ENCODE data around the gene CAPZA2.
A peak's percentile ranks its signal among the peaks of the same experiment; 100 is the strongest.

Gene CAPZA2

DNA sequence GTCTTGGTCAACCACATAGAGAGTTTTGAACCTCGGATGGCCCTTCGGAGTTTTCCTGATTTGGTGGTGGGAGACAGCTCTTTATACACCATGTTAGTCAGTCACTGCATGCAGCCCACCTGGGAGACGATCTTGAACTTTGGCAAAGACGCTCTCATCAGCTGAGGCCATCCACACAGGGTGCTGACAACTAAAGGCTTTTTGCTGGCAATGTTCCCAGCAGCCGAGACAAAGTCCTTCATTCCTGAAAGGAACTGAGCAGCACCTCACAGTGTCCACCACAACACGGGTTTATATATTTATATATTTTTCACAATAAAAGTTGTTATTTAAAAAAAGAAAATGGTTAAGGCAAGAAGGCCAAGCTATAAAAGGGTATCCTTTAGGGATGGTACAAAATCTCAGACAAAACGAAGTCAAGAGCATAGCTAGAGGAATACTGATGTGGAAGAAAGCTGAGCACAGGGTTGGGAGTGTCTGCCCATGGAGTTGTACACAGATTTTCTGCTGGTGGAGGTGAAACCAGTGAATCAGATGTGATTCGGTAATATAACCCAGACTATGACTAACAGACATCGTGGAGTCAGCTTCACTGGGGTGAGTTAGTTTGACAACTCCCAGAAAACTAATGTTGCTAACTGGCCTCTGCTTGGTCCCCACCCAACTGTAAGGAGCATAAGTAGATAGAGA is 27.4 kb upstream of the CAPZA2 start:
- DNase-seq (ENCODE audit: low read depth): no peak
- H3K9me3 ChIP-seq (ENCODE audit: control insufficient read depth, low read length): no peaks in the 10 kb centered on the region
- H3K4me3 ChIP-seq (ENCODE audit: low read length): no peak overlapping the region
- no peaks in the 10 kb centered on the region for H3K4me1 ChIP-seq (ENCODE audit: control insufficient read depth, insufficient read depth, low read length)
- H3K36me3 ChIP-seq (ENCODE audit: control insufficient read depth, insufficient read depth, low read length, severe bottlenecking): no peaks in the 10 kb centered on the region
- no peak overlapping the region for H3K9ac ChIP-seq (ENCODE audit: low read length)
- no peaks in the 10 kb centered on the region for H3K27me3 ChIP-seq (replicated peaks; ENCODE audit: control insufficient read depth, insufficient read depth, low read length)

DNA sequence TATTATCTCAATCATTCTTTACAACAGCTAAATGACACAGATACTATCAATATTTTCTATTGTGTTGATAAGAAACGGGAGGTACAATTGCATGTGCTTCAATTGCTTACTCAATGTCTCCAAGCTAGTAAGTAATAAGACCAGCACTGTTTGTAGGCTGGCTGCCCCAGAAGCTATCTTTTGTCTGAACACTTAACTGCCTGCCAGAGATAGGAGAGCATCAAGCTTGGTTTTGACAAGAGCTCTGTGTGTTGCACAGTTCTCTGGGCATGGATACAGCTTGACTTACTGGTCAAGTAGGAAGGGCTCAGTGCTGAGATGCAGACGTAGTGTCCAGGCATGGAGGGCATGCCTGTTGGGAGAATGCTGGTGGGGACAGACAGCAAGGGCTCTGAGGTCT is 26.3 kb upstream of the CAPZA2 start:
- Histone ChIP-seq H3K36me3 (ENCODE audit: control insufficient read depth, insufficient read depth, low read length, severe bottlenecking) (no peaks in the 10 kb centered on the region), H3K9ac (ENCODE audit: low read length) (no peak overlapping the region), H3K4me3 (ENCODE audit: low read length) (no peak overlapping the region), H3K27me3 (replicated peaks; ENCODE audit: control insufficient read depth, insufficient read depth, low read length) (no peaks in the 10 kb centered on the region), H3K4me1 (ENCODE audit: control insufficient read depth, insufficient read depth, low read length) (no peaks in the 10 kb centered on the region), H3K9me3 (ENCODE audit: control insufficient read depth, low read length) (no peaks in the 10 kb centered on the region)
- no peak for DNase-seq (ENCODE audit: low read depth)

DNA sequence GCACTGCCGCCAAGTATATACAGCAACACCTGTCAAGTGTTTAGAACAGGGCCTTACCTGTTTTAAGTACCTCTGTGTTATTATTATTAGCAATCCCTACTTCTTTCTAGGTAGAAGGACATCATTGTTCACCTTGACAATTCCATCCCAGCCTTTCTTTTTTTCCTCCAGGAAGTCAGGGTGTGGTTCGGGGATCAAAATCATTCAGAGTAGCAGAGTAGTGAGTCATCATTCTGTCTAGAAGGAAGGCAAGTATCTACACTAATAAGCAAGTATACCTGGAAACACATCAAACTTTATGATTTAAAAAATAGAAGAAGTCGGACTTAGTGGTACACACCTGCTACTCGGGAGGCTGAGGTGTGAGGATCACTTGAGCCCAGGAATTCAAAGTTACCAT is 25.5 kb upstream of the CAPZA2 start:
- Histone ChIP-seq H3K4me1 (ENCODE audit: control insufficient read depth, insufficient read depth, low read length) (no peaks in the 10 kb centered on the region), H3K27me3 (replicated peaks; ENCODE audit: control insufficient read depth, insufficient read depth, low read length) (no peaks in the 10 kb centered on the region), H3K9me3 (ENCODE audit: control insufficient read depth, low read length) (no peaks in the 10 kb centered on the region), H3K9ac (ENCODE audit: low read length) (no peak overlapping the region), H3K36me3 (ENCODE audit: control insufficient read depth, insufficient read depth, low read length, severe bottlenecking) (no peaks in the 10 kb centered on the region), H3K4me3 (ENCODE audit: low read length) (no peak overlapping the region)
- DNase-seq (ENCODE audit: low read depth): no peak

DNA sequence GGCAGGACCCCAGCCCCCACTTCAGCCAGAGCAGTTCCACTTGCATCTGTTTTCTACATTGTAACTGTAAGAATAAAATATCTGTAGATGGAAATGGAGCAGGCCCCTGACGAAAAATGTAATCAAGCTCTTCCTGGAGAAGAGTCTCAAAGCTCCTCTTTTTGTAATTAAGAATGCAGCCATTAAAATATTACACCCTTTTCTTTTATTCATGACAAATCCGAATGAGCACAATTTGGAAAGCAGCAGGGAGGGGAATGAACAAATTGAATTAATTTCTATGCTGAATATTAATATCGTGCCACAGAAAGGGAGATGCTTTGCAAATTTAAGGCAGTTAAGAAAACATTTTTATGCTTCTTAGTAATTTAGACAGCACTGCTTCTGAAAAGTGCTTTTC is 24.8 kb upstream of the CAPZA2 start:
- Histone ChIP-seq H3K27me3 (replicated peaks; ENCODE audit: control insufficient read depth, insufficient read depth, low read length) (no peaks in the 10 kb centered on the region), H3K4me3 (ENCODE audit: low read length) (no peak overlapping the region), H3K9ac (ENCODE audit: low read length) (no peak overlapping the region), H3K9me3 (ENCODE audit: control insufficient read depth, low read length) (no peaks in the 10 kb centered on the region), H3K36me3 (ENCODE audit: control insufficient read depth, insufficient read depth, low read length, severe bottlenecking) (no peaks in the 10 kb centered on the region), H3K4me1 (ENCODE audit: control insufficient read depth, insufficient read depth, low read length) (no peaks in the 10 kb centered on the region)
- no peak for DNase-seq (ENCODE audit: low read depth)

DNA sequence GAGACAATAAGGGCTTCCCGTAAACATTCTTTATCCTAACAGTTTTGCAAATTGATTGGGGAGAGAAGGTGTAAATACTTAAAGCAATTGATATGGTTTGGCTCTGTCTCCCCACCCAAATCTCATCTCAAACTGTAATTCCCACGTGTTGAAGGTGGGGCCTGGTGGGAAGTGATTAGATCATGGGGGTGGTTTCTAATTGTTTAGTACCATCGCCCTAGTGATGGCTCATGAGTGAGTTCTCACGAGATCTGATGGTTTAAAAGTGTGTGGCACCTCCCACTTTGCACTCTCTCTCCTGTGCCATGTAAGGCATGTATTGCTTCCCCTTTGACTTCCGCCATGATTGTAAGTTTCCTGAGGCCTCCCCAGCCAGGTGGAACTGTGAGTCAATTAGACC is 22.1 kb upstream of the CAPZA2 start:
- H3K4me1 ChIP-seq (ENCODE audit: control insufficient read depth, insufficient read depth, low read length): no peaks in the 10 kb centered on the region
- H3K4me3 ChIP-seq (ENCODE audit: low read length): no peak overlapping the region
- H3K9me3 ChIP-seq (ENCODE audit: control insufficient read depth, low read length): no peaks in the 10 kb centered on the region
- H3K36me3 ChIP-seq (ENCODE audit: control insufficient read depth, insufficient read depth, low read length, severe bottlenecking): no peaks in the 10 kb centered on the region
- DNase-seq (ENCODE audit: low read depth): no peak
- no peak overlapping the region for H3K9ac ChIP-seq (ENCODE audit: low read length)
- no peaks in the 10 kb centered on the region for H3K27me3 ChIP-seq (replicated peaks; ENCODE audit: control insufficient read depth, insufficient read depth, low read length)

DNA sequence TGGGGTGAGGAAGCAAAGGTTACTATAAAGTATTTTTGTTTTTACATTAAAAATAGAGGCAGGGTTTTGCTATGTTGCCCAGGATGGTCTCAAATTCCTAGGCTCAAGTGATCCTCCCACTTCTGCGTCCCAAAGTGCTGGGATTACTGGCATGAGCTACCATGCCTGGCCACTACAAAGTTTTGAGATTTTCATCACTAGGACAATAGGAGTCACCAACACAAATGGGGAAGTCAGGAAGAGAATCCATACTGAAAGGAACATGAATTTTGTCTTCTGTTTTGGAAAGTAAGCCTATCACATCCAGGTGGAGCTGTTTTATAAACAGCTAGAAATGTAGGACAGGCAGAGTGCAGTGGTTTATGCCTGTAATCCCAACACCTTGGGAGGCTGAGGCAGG is 20.0 kb upstream of the CAPZA2 start:
- no peaks in the 10 kb centered on the region for H3K9me3 ChIP-seq (ENCODE audit: control insufficient read depth, low read length)
- no peak overlapping the region for H3K4me3 ChIP-seq (ENCODE audit: low read length)
- no peak overlapping the region for H3K9ac ChIP-seq (ENCODE audit: low read length)
- DNase-seq (ENCODE audit: low read depth): no peak
- H3K27me3 ChIP-seq (replicated peaks; ENCODE audit: control insufficient read depth, insufficient read depth, low read length): no peaks in the 10 kb centered on the region
- H3K36me3 ChIP-seq (ENCODE audit: control insufficient read depth, insufficient read depth, low read length, severe bottlenecking): no peaks in the 10 kb centered on the region
- no peaks in the 10 kb centered on the region for H3K4me1 ChIP-seq (ENCODE audit: control insufficient read depth, insufficient read depth, low read length)

DNA sequence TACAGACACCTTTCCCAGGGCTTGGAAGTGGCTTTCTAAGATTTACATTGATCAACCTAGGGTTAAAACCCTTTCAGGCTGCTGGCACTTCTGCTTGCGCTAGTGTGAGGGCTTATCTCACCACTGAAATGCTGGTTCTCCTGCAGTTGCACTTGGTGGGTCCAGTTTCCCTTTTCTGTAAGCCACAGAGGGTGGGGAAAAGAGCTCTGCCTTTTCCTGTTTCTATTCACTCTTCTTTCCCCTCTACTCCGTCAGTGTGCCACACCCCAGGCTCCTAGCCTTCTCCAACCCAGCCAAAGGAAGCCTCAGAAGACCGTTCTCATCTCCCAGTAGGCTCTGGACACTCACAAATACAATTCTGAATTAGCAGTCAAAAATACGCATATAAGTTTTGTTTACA is 19.0 kb upstream of the CAPZA2 start:
- no peak overlapping the region for H3K9ac ChIP-seq (ENCODE audit: low read length)
- H3K36me3 ChIP-seq (ENCODE audit: control insufficient read depth, insufficient read depth, low read length, severe bottlenecking): no peaks in the 10 kb centered on the region
- H3K9me3 ChIP-seq (ENCODE audit: control insufficient read depth, low read length): no peaks in the 10 kb centered on the region
- DNase-seq (ENCODE audit: low read depth): no peak
- no peak overlapping the region for H3K4me3 ChIP-seq (ENCODE audit: low read length)
- no peaks in the 10 kb centered on the region for H3K4me1 ChIP-seq (ENCODE audit: control insufficient read depth, insufficient read depth, low read length)
- H3K27me3 ChIP-seq (replicated peaks; ENCODE audit: control insufficient read depth, insufficient read depth, low read length): no peaks in the 10 kb centered on the region

DNA sequence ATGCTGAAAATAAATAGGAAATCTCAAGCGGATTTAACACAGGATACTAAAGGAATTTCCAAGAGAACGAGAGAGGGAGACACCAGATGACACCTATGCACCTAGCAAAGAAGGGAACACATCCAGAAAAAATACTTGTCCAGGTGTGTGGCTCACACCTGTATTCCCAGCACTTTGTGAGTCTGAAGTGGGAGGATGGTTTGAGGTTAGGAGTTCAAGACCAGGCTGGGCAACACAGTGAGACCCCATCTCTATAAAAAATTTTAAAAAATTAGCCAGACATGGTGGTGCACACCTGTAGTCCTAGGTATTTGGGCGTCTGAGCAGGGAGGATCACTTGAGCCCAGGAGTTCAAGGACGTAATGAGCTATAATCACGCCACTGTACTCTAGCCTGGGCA is 11.2 kb upstream of the CAPZA2 start:
- H3K27me3 ChIP-seq (replicated peaks; ENCODE audit: control insufficient read depth, insufficient read depth, low read length): no peaks in the 10 kb centered on the region
- H3K9me3 ChIP-seq (ENCODE audit: control insufficient read depth, low read length): no peaks in the 10 kb centered on the region
- no peaks in the 10 kb centered on the region for H3K4me1 ChIP-seq (ENCODE audit: control insufficient read depth, insufficient read depth, low read length)
- H3K9ac ChIP-seq (ENCODE audit: low read length): no peak overlapping the region
- no peak overlapping the region for H3K4me3 ChIP-seq (ENCODE audit: low read length)
- no peak for DNase-seq (ENCODE audit: low read depth)
- H3K36me3 ChIP-seq (ENCODE audit: control insufficient read depth, insufficient read depth, low read length, severe bottlenecking): no peaks in the 10 kb centered on the region

DNA sequence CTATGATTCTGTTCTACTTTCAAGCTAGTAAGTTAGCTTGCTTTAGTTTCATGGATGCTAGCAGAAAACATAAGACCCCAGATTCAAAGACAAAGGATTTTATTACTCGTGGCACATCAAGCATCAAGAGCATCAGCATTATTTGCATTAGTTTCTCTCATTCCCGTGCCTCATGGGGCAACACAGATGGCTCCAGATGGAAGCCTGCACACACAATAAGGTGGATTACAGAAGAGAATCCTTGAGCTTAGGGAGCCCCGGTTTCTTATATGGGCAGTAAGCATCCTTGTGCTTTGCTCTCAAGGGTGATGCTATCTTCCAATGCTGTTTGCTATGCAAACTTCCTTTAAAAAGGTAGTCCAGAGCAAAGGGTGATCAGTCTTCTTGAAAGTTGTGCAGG is 10.7 kb upstream of the CAPZA2 start:
- no peaks in the 10 kb centered on the region for H3K27me3 ChIP-seq (replicated peaks; ENCODE audit: control insufficient read depth, insufficient read depth, low read length)
- DNase-seq (ENCODE audit: low read depth): no peak
- no peaks in the 10 kb centered on the region for H3K36me3 ChIP-seq (ENCODE audit: control insufficient read depth, insufficient read depth, low read length, severe bottlenecking)
- no peak overlapping the region for H3K4me3 ChIP-seq (ENCODE audit: low read length)
- no peak overlapping the region for H3K9ac ChIP-seq (ENCODE audit: low read length)
- H3K9me3 ChIP-seq (ENCODE audit: control insufficient read depth, low read length): no peaks in the 10 kb centered on the region
- H3K4me1 ChIP-seq (ENCODE audit: control insufficient read depth, insufficient read depth, low read length): no peaks in the 10 kb centered on the region

DNA sequence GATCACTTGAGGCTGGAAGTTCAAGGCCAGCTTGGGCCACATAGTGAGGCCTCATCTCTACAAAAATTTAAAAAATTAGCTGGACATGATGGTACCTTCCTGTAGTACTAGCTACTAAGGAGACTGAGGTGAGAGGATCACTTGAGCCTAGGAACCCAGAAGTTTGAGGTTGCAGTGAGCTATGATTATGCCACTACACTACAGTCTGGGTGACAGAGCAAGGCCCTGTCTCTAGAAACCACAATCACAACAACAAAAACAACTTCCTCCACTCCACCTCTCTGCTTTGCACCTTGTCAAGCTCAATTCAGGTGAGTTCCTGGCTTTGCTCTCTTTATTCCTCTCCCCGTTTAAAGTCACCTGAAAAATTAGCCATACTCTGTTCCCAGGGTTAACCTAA is 8.3 kb upstream of the CAPZA2 start:
- Histone ChIP-seq H3K4me1 (ENCODE audit: control insufficient read depth, insufficient read depth, low read length) (peaks cover 2% of the 10 kb centered on the region), H3K36me3 (ENCODE audit: control insufficient read depth, insufficient read depth, low read length, severe bottlenecking) (no peaks in the 10 kb centered on the region), H3K27me3 (replicated peaks; ENCODE audit: control insufficient read depth, insufficient read depth, low read length) (no peaks in the 10 kb centered on the region), H3K4me3 (ENCODE audit: low read length) (no peak overlapping the region), H3K9ac (ENCODE audit: low read length) (no peak overlapping the region), H3K9me3 (ENCODE audit: control insufficient read depth, low read length) (no peaks in the 10 kb centered on the region)
- DNase-seq (ENCODE audit: low read depth): no peak

DNA sequence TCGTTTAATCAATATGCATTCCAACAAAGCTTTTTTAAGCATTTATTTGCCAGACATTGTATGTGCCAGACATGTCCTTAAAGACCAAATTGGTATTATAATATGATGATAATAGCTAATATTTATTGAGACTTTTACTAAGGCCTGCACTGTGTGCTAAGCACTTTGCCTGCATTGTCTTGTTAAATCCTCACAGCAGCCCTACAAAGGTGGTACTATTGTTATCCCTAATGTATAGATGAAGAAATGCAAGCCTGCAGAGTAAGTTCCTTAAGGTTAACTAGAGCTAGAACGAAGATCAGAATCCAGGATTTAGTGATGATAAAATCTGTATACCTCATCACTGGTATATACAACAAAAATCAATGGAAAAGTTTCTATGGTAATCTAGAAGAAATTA is 5.3 kb upstream of the CAPZA2 start:
- no peaks in the 10 kb centered on the region for H3K36me3 ChIP-seq (ENCODE audit: control insufficient read depth, insufficient read depth, low read length, severe bottlenecking)
- H3K9me3 ChIP-seq (ENCODE audit: control insufficient read depth, low read length): no peaks in the 10 kb centered on the region
- H3K4me1 ChIP-seq (ENCODE audit: control insufficient read depth, insufficient read depth, low read length): peaks cover 7% of the 10 kb centered on the region
- H3K9ac ChIP-seq (ENCODE audit: low read length): no peak overlapping the region
- no peak for DNase-seq (ENCODE audit: low read depth)
- H3K4me3 ChIP-seq (ENCODE audit: low read length): no peak overlapping the region
- no peaks in the 10 kb centered on the region for H3K27me3 ChIP-seq (replicated peaks; ENCODE audit: control insufficient read depth, insufficient read depth, low read length)

DNA sequence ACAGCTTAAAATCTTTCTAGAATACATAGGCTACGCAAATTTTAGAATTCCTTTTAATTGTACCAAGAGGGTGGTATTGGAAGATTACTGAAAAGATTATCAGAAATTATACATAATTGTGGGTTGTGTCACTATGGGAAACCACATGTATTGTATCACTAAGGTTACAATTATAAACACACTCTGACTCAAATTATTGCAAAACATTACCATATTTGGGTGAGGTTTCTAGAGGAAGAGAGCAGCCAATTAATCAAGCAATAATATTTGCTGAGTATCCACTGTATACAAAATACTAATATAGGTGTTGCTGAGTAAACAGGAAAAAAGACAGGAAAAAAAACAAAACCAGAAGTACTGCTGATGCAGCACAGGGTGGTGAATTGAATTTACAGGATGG is 3.1 kb upstream of the CAPZA2 start:
- DNase-seq (ENCODE audit: low read depth): peak; percentile 78
- H3K27me3 ChIP-seq (replicated peaks; ENCODE audit: control insufficient read depth, insufficient read depth, low read length): no peaks in the 10 kb centered on the region
- no peaks in the 10 kb centered on the region for H3K36me3 ChIP-seq (ENCODE audit: control insufficient read depth, insufficient read depth, low read length, severe bottlenecking)
- no peaks in the 10 kb centered on the region for H3K9me3 ChIP-seq (ENCODE audit: control insufficient read depth, low read length)
- H3K4me1 ChIP-seq (ENCODE audit: control insufficient read depth, insufficient read depth, low read length): peaks cover 14% of the 10 kb centered on the region
- H3K4me3 ChIP-seq (ENCODE audit: low read length): no peak overlapping the region
- no peak overlapping the region for H3K9ac ChIP-seq (ENCODE audit: low read length)

Measured in adipocyte (in vitro differentiated cells).